Panc1 (cell line): Measurements from ENCODE around the gene RBBP8. TPM values are rescaled to one million over a fixed set of nuclear protein-coding genes. Genes with fewer than 3 reads are reported as not detected.

ENCODE experiments used
- ATAC-seq: fragments of 200-7000 bp; cut with Tn5 transposase; 2 replicates; pipeline ENCODE4 v1.9.1; 2020; ENCODE audit warnings: mild to moderate bottlenecking, moderate library complexity
- BruUV-seq: library from RNA; stranded (reverse); fragments of 400-500 nt; replicated peaks from 2 replicates; lab custom pipeline; 2021; lab: Mats Ljungman, UMichigan
- CTCF ChIA-PET: fragments of 300-600 bp; sonication (Branson Sonifier 250); formaldehyde crosslinking; loops from one replicate; lab custom pipeline; 2022; ENCODE audit warnings: antibody characterized with exemption; lab: Charles Lee
- POLR2A ChIA-PET: fragments of 300-600 bp; sonication (Branson Sonifier 250); formaldehyde crosslinking; loops from one replicate; lab custom pipeline; 2022; ENCODE audit warnings: antibody characterized with exemption; lab: Charles Lee
- DNase-seq: peaks from one replicate; pipeline ENCODE4 v3.0.0-alpha.2; 2010; ENCODE audit warnings: low read depth, low spot score
- H3K27ac ChIP-seq: 2 replicates; pipeline ENCODE4 v1.5.1; 2011; ENCODE audit warnings: mild to moderate bottlenecking, low read length, inconsistent platforms
- H3K27me3 ChIP-seq: fragments of 200-500 bp; sonication (Bioruptor generic); 2 replicates; pipeline ENCODE4 v1.6.0; 2014; ENCODE audit warnings: low read length, inconsistent platforms; ENCODE audit not compliant: control insufficient read depth, insufficient read depth
- H3K36me3 ChIP-seq: fragments of 200-500 bp; sonication (Bioruptor generic); 2 replicates; pipeline ENCODE4 v1.5.1; 2014; ENCODE audit warnings: inconsistent platforms, mild to moderate bottlenecking, low read length, moderate library complexity; ENCODE audit not compliant: control insufficient read depth, insufficient read depth
- H3K4me1 ChIP-seq: 2 replicates; pipeline ENCODE4 v1.5.1; 2011; ENCODE audit warnings: inconsistent platforms, mild to moderate bottlenecking, low read length, moderate library complexity; ENCODE audit not compliant: control insufficient read depth, insufficient read depth
- H3K4me3 ChIP-seq, 2 experiments: 2 replicates each; pipeline ENCODE4 v1.5.1; 2011 to 2012; ENCODE audit warnings: low read depth in 2 of 2, low read length in 2 of 2, mild to moderate bottlenecking in 2 of 2, inconsistent platforms in 1 of 2, moderate library complexity in 1 of 2
- H3K9me3 ChIP-seq: fragments of 200-500 bp; sonication (Bioruptor generic); 2 replicates; pipeline ENCODE4 v1.5.1; 2014; ENCODE audit warnings: low read depth, mild to moderate bottlenecking, inconsistent platforms, low read length, moderate library complexity; ENCODE audit not compliant: control insufficient read depth, insufficient read depth
- POLR2AphosphoS5 ChIP-seq: IDR thresholded peaks from 2 replicates; pipeline ENCODE4 v1.6.1; 2012; ENCODE audit warnings: mild to moderate bottlenecking, low read depth, low read length, moderate library complexity
- SIN3A ChIP-seq: IDR thresholded peaks from 2 replicates; pipeline ENCODE4 v1.6.1; 2012; ENCODE audit warnings: low read depth, mild to moderate bottlenecking, low read length, moderate library complexity, borderline replicate concordance; ENCODE audit not compliant: insufficient read depth
- TCF7L2 ChIP-seq: IDR thresholded peaks from 2 replicates; pipeline ENCODE4 v1.6.1; 2011; ENCODE audit warnings: mild to moderate bottlenecking, low read depth, low read length, inconsistent platforms
- in situ Hi-C: cut with HindIII; loops from 2 replicates; pipeline ENCODE4 v1.10.0; 2016; ENCODE audit warnings: low sequenced_read_pairs, low pct_unique_long_range_greater_than_20kb
- intact Hi-C: fragments of 100-400 bp; cut with micrococcal nuclease; formaldehyde crosslinking; loops from one replicate; pipeline ENCODE4 v1.10.0; 2022; ENCODE audit not compliant: unreplicated experiment
- total RNA-seq: library from RNA; stranded (reverse); gene quantifications from one replicate; pipeline ENCODE4 v1.2.1, GENCODE V29; 2021; ENCODE audit not compliant: unreplicated experiment
- TF ChIP-seq, protein P1 (sequence below): fragments of 450-650 bp; IDR thresholded peaks from 2 replicates; pipeline ENCODE4 v1.5.1; 2017; ENCODE audit warnings: mild to moderate bottlenecking
- TF ChIP-seq, protein P2 (sequence below), 2 experiments: IDR thresholded peaks; 2 replicates each; pipeline ENCODE4 v1.6.1; 2011 to 2012; ENCODE audit warnings: low read depth in 2 of 2, control low read depth in 1 of 2, low read length in 1 of 2, mild to moderate bottlenecking in 1 of 2, moderate library complexity in 1 of 2; ENCODE audit not compliant: insufficient read depth in 1 of 2

The RBBP8 gene
- total RNA-seq, 1 experiment from 2014 or later = 62.8 TPM

DNA sequence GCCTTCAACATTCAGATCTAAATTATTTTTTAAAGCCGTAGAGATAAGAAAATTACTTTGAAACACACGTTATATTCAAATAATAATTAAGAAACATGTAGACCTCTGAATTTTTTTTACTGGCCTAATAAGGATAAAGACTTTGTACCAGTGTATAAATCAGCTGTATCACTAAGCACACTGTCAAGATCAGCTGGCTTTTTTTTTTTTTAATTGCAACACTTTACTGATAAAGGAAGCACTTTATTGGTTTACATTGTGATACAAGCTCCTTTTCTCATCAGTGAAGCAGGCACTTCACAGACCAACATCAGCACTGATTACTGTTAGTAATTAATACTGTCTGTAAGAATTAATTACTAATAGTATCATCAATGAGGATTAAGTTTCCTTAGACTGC lies 88.5 kb downstream of the RBBP8 start:
- TF ChIP-seq TCF7L2 (no peak), POLR2AphosphoS5 (no peak), SIN3A (no peak)
- TF ChIP-seq, protein P1, sequence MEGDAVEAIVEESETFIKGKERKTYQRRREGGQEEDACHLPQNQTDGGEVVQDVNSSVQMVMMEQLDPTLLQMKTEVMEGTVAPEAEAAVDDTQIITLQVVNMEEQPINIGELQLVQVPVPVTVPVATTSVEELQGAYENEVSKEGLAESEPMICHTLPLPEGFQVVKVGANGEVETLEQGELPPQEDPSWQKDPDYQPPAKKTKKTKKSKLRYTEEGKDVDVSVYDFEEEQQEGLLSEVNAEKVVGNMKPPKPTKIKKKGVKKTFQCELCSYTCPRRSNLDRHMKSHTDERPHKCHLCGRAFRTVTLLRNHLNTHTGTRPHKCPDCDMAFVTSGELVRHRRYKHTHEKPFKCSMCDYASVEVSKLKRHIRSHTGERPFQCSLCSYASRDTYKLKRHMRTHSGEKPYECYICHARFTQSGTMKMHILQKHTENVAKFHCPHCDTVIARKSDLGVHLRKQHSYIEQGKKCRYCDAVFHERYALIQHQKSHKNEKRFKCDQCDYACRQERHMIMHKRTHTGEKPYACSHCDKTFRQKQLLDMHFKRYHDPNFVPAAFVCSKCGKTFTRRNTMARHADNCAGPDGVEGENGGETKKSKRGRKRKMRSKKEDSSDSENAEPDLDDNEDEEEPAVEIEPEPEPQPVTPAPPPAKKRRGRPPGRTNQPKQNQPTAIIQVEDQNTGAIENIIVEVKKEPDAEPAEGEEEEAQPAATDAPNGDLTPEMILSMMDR = no peak
- TF ChIP-seq, protein P2, sequence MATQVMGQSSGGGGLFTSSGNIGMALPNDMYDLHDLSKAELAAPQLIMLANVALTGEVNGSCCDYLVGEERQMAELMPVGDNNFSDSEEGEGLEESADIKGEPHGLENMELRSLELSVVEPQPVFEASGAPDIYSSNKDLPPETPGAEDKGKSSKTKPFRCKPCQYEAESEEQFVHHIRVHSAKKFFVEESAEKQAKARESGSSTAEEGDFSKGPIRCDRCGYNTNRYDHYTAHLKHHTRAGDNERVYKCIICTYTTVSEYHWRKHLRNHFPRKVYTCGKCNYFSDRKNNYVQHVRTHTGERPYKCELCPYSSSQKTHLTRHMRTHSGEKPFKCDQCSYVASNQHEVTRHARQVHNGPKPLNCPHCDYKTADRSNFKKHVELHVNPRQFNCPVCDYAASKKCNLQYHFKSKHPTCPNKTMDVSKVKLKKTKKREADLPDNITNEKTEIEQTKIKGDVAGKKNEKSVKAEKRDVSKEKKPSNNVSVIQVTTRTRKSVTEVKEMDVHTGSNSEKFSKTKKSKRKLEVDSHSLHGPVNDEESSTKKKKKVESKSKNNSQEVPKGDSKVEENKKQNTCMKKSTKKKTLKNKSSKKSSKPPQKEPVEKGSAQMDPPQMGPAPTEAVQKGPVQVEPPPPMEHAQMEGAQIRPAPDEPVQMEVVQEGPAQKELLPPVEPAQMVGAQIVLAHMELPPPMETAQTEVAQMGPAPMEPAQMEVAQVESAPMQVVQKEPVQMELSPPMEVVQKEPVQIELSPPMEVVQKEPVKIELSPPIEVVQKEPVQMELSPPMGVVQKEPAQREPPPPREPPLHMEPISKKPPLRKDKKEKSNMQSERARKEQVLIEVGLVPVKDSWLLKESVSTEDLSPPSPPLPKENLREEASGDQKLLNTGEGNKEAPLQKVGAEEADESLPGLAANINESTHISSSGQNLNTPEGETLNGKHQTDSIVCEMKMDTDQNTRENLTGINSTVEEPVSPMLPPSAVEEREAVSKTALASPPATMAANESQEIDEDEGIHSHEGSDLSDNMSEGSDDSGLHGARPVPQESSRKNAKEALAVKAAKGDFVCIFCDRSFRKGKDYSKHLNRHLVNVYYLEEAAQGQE (IDR thresholded peaks at IDR 0.05; ENCODE audit: insufficient read depth in 1 of 2, low read depth in 2 of 2, low read length in 1 of 2) = no peak
- Histone ChIP-seq H3K27me3 (no peaks in the 10 kb centered on the region), H3K9me3 (no peaks in the 10 kb centered on the region), H3K4me3 (no peak overlapping the region), H3K27ac (no peak overlapping the region), H3K36me3 (peaks cover 8% of the 10 kb centered on the region), H3K4me1 (no peaks in the 10 kb centered on the region)
- CTCF ChIA-PET = no interaction called here
- ATAC-seq (no peak), DNase-seq (no peak)
- no TSS peak for BruUV-seq
- in situ Hi-C loops (no loop called here), intact Hi-C loops (loop anchor here (10.0 kb wide), 1 partner anchor 83 kb away; no protein-coding TSS in a partner anchor)
- POLR2A ChIA-PET = no interaction called here

DNA sequence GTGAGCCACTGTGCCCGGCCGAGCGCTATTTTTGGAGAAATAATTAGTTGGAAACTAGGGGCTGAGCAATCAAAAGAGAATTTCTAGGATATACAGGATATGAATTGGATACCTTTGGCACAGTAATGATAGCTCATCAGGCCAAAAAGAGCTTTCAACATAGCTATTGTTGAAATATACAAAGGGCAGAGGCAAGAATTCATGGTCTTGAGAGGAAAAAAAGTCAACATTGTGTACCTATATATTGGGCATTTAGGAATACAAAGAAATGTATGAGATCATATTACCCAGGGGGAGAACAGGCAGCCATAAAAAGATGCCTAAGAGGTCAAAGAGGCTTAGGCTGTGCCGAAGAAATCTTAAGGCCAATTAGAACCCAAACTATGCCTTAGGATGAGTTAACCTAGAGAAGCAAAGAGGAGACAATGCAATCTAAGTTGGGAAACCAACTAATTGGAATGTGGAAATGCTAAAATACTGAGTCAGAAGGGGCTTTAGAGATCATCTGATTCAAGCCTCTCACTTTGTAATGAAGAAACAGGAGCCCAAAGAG lies 99.0 kb downstream of the RBBP8 start:
- in situ Hi-C loops (no loop called here), intact Hi-C loops (loop anchor here (5.0 kb wide), 2 partner anchors 100 to 380 kb away; no protein-coding TSS in a partner anchor)
- TF ChIP-seq, protein P2 (IDR thresholded peaks at IDR 0.05; ENCODE audit: insufficient read depth in 1 of 2, low read depth in 2 of 2, low read length in 1 of 2) = no peak
- no peak for TF ChIP-seq POLR2AphosphoS5
- TF ChIP-seq SIN3A = no peak
- TF ChIP-seq TCF7L2 = no peak
- TF ChIP-seq, protein P1 = no peak
- Histone ChIP-seq H3K36me3 (no peaks in the 10 kb centered on the region; the same call in 1 of the 2 replicates), H3K4me3 (no peak overlapping the region), H3K4me1 (peaks cover 14% of the 10 kb centered on the region), H3K27ac (peak overlapping the region; percentile 36), H3K27me3 (no peaks in the 10 kb centered on the region), H3K9me3 (no peaks in the 10 kb centered on the region)
- DNase-seq (no peak), ATAC-seq (peak; percentile 49)
- POLR2A ChIA-PET = interaction anchor here (0.5 kb wide), 1 partner anchor 1431 kb away, joined by 3 read pairs; no protein-coding TSS in a partner anchor
- BruUV-seq = no TSS peak
- CTCF ChIA-PET = interaction anchor here (0.6 to 1.5 kb wide), 7 partner anchors 42 to 380 kb away, joined by 3 to 11 read pairs (median 3); partner anchors contain the start of gene CABLES1
